HepG2 (cell line): ENCODE data around the gene ITPK1. TPM values are rescaled to one million over a fixed set of nuclear protein-coding genes. Genes with fewer than 3 reads are reported as not detected.

ENCODE experiments used
- AHR ChIP-seq: IDR thresholded peaks from 2 replicates; pipeline ENCODE4 v1.6.1; 2018; ENCODE audit warnings: missing genetic modification reagents, missing compliant biosample characterization
- BCL6 ChIP-seq: IDR thresholded peaks from 2 replicates; pipeline ENCODE4 v1.6.1; 2016; ENCODE audit warnings: missing genetic modification reagents, missing compliant biosample characterization
- EP300 ChIP-seq, 3 experiments: sonication (generic) in 1 of 3; formaldehyde crosslinking in 1 of 3; IDR thresholded peaks; 2 replicates each; pipeline versions ENCODE4 v1.5.1 to v1.6.1; 2011 to 2020; ENCODE audit warnings: low read depth in 2 of 3, low read length in 2 of 3, borderline replicate concordance in 1 of 3, improper control_type of control experiment in 1 of 3, mild to moderate bottlenecking in 1 of 3, missing genetic modification reagents in 1 of 3, moderate library complexity in 1 of 3
- HMGXB4 ChIP-seq, 2 experiments: sonication (generic) in 1 of 2; formaldehyde crosslinking in 1 of 2; IDR thresholded peaks; 2 replicates each; pipeline versions ENCODE4 v1.4.0 to v1.6.1; 2018 to 2020; ENCODE audit warnings: missing genetic modification reagents in 2 of 2, borderline replicate concordance in 1 of 2, low read depth in 1 of 2, mild to moderate bottlenecking in 1 of 2, missing biosample characterization in 1 of 2
- MBD4 ChIP-seq: IDR thresholded peaks from 2 replicates; pipeline ENCODE4 v1.6.1; 2012; ENCODE audit warnings: low read length, inconsistent platforms, borderline replicate concordance
- MTA1 ChIP-seq: sonication (generic); formaldehyde crosslinking; IDR thresholded peaks from 2 replicates; pipeline ENCODE4 v1.4.0; 2020; ENCODE audit warnings: missing genetic modification reagents, mild to moderate bottlenecking, borderline replicate concordance
- PATZ1 ChIP-seq: sonication (generic); formaldehyde crosslinking; IDR thresholded peaks from 2 replicates; pipeline ENCODE4 v1.4.0; 2020; ENCODE audit warnings: missing genetic modification reagents
- PRDM10 ChIP-seq: sonication (generic); formaldehyde crosslinking; IDR thresholded peaks from 2 replicates; pipeline ENCODE4 v1.4.0; 2020; ENCODE audit warnings: low read depth, missing genetic modification reagents
- RXRA ChIP-seq: sonication (generic); formaldehyde crosslinking; IDR thresholded peaks from 2 replicates; pipeline ENCODE4 v1.5.1; 2020; ENCODE audit warnings: missing genetic modification reagents
- ZFY ChIP-seq: sonication (generic); formaldehyde crosslinking; IDR thresholded peaks from 2 replicates; pipeline ENCODE4 v1.4.0; 2020; ENCODE audit warnings: missing genetic modification reagents
- ZNF280D ChIP-seq: sonication (generic); formaldehyde crosslinking; IDR thresholded peaks from 2 replicates; pipeline ENCODE4 v1.5.1; 2020; ENCODE audit warnings: mild to moderate bottlenecking, missing genetic modification reagents
- ZNF292 ChIP-seq: sonication (generic); formaldehyde crosslinking; IDR thresholded peaks from 2 replicates; pipeline ENCODE4 v1.8.1; 2022; ENCODE audit warnings: mild to moderate bottlenecking, low read depth, missing genetic modification reagents, borderline replicate concordance
- ZNF30 ChIP-seq: sonication (generic); formaldehyde crosslinking; IDR thresholded peaks from 2 replicates; pipeline ENCODE4 v1.5.0; 2020; ENCODE audit warnings: mild to moderate bottlenecking, missing genetic modification reagents
- ZNF530 ChIP-seq: sonication (generic); formaldehyde crosslinking; IDR thresholded peaks from 2 replicates; pipeline ENCODE4 v1.5.0; 2020; ENCODE audit warnings: low read depth, mild to moderate bottlenecking, missing genetic modification reagents
- ZNF691 ChIP-seq: sonication (generic); formaldehyde crosslinking; IDR thresholded peaks from 2 replicates; pipeline ENCODE4 v1.4.0; 2020; ENCODE audit warnings: missing genetic modification reagents, low read depth, mild to moderate bottlenecking, borderline replicate concordance
- ZSCAN29 ChIP-seq: sonication (generic); formaldehyde crosslinking; conservative IDR thresholded peaks from 2 replicates; pipeline ENCODE4 v1.4.0; 2020; ENCODE audit warnings: mild to moderate bottlenecking, missing genetic modification reagents
- polyA plus RNA-seq, 8 experiments: library from polyadenylated mRNA; depleted of rRNA in 3 of 8; stranded (reverse) in 7 of 8; unstranded in 1 of 8; fragments of >200 nt; fragmentation: Illumina TruSeq in 4 of 8; extraction: Trizol in 4 of 8; gene quantifications; 2 replicates each; pipeline versions ENCODE4 v1.2.1 to v1.2.3, GENCODE V29; 2011 to 2016; ENCODE audit warnings: low read depth in 4 of 8, missing spikeins in 1 of 8, mixed read lengths in 1 of 8; ENCODE audit not compliant: insufficient read depth in 1 of 8
- total RNA-seq, 5 experiments: library from RNA; depleted of rRNA; stranded (reverse); fragments of >200 nt; fragmentation: Illumina TruSeq; extraction: Trizol; gene quantifications; 2 replicates each; pipeline ENCODE4 v1.2.3, GENCODE V29; 2016; ENCODE audit warnings: low read depth in 1 of 5

Gene ITPK1
- total and polyA plus RNA-seq, 2 of the 13 experiments (the other 11 are each of a cell fraction or from before 2014, with no cell fraction given): 20.5 to 47.5 TPM

- peak; percentile 89 for TF ChIP-seq PRDM10 (CRISPR knock-in tag)
- no peak for TF ChIP-seq ZFY (CRISPR knock-in tag)
- TF ChIP-seq EP300 (IDR thresholded peaks at IDR 0.05; ENCODE audit: low read depth in 2 of 2, low read length in 2 of 2): no peak
- TF ChIP-seq EP300 (CRISPR knock-in tag; IDR thresholded peaks at IDR 0.05; ENCODE audit: borderline replicate concordance): no peak
- TF ChIP-seq ZNF292: no peak
- no peak; a peak in 2 of 4 replicates for TF ChIP-seq HMGXB4 (CRISPR knock-in tag; IDR thresholded peaks at IDR 0.05; ENCODE audit: borderline replicate concordance in 1 of 2, low read depth in 1 of 2)
- TF ChIP-seq ZNF280D (CRISPR knock-in tag): no peak
- peak; percentile 30; the same call in 1 of the 2 replicates for TF ChIP-seq BCL6
- TF ChIP-seq ZSCAN29: no peak
- TF ChIP-seq RXRA: no peak
- TF ChIP-seq MTA1 (CRISPR knock-in tag): no peak
- TF ChIP-seq MBD4: no peak
- TF ChIP-seq ZNF691 (CRISPR knock-in tag): no peak
- TF ChIP-seq ZNF530: no peak
- TF ChIP-seq AHR (CRISPR knock-in tag): no peak
- no peak for TF ChIP-seq PATZ1
- TF ChIP-seq ZNF30: no peak
Observed at GRCh38 chr14:93112891-93113677, 2.6 kb downstream of the ITPK1 start (continued).
